ENCODE results near the gene MRPL53.
A peak's percentile ranks its signal among the peaks of the same experiment; 100 is the strongest.

The MRPL53 gene

GRCh38 chr2:74472086-74472944 is at the start of gene MRPL53:
TSS of gene MRPL53 (minus strand) at chr2:74472680. CDS start at chr2:74472660, 20 bp downstream.
- H3K27ac ChIP-seq (ENCODE audit: low read depth, low read length), result peak within 1 kb of the TSS; percentile 95
- H3K36me3 ChIP-seq (ENCODE audit: control insufficient read depth, insufficient read depth, low read length), result peaks cover 22% of the 10 kb centered on the region
- H3K9ac ChIP-seq (ENCODE audit: low read depth, low read length), result peak within 1 kb of the TSS; percentile 81
- peaks cover 10% of the 10 kb centered on the region; the same call in 1 of the 2 replicates for H3K4me1 ChIP-seq (ENCODE audit: control insufficient read depth, insufficient read depth, low read length)
- peak within 1 kb of the TSS; percentile 99 for H3K4me3 ChIP-seq (ENCODE audit: low read depth, low read length)
- H3K9me3 ChIP-seq (ENCODE audit: control insufficient read depth, insufficient read depth, low read length), result no peaks in the 10 kb centered on the region
- no peaks in the 10 kb centered on the region for H3K27me3 ChIP-seq (ENCODE audit: control insufficient read depth, insufficient read depth, low read length)

DNA sequence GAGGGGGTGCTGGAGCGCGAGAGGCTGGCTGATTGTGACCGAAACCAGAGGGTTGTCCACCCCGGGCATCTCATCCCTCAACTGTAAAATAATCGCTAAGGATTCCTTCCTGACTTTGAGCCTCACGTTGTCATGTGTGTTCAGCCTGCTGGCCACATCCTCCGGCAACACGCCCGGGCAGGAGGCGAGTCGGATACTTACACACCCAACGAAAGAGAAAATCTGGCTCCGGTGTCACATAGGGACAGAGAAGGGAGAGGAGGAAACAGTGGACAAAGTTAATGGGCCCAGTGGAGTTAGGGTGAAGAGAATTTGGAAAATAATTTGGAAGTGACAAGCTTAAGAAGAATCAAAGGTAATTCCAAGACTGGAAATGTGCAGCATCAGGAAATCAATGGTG is 44.2 kb upstream of the MRPL53 start:
- no peak overlapping the region for H3K4me3 ChIP-seq (ENCODE audit: low read depth, low read length)
- peaks cover 7% of the 10 kb centered on the region for H3K9me3 ChIP-seq (ENCODE audit: control insufficient read depth, insufficient read depth, low read length)
- no peak overlapping the region for H3K27ac ChIP-seq (ENCODE audit: low read depth, low read length)
- H3K36me3 ChIP-seq (ENCODE audit: control insufficient read depth, insufficient read depth, low read length), result no peaks in the 10 kb centered on the region
- H3K4me1 ChIP-seq (ENCODE audit: control insufficient read depth, insufficient read depth, low read length), result peaks cover 7% of the 10 kb centered on the region
- H3K27me3 ChIP-seq (ENCODE audit: control insufficient read depth, insufficient read depth, low read length), result peaks cover 88% of the 10 kb centered on the region
- H3K9ac ChIP-seq (ENCODE audit: low read depth, low read length), result no peak overlapping the region

DNA sequence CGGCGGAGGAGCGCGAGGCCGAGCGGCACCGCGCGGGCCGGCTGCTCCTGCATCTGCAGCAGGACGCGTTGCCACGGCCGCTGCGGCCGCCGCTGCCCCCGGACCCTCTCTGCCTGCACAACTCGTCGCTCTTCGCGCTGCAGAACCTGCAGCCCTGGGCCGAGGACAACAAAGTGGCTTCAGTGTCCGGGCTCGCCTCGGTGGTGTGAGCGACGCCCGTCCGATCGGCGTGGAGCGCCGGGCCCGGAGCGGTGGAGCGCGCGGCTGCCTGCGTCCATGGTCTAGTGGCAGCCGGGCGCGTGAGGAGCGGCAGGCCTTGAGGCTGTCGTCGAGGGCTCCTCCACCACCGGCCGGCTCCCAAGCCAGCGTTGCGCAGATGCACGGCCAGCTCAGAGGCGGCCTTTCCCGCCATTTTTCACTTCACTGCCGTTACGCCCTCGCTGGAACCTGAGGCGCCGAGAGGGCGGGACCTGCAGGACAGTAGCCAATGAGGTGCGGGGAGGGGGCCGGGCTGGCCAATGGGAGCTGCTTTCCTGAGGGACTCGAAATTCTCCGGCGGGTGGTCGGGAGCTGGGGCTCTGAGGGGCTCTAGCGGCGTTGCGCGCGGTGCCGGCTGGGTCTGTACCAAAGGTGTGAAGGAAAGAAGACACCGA is 43.6 kb upstream of the MRPL53 start:
- H3K4me1 ChIP-seq (ENCODE audit: control insufficient read depth, insufficient read depth, low read length), result peaks cover 7% of the 10 kb centered on the region
- peaks cover 94% of the 10 kb centered on the region for H3K27me3 ChIP-seq (ENCODE audit: control insufficient read depth, insufficient read depth, low read length)
- H3K9ac ChIP-seq (ENCODE audit: low read depth, low read length), result no peak overlapping the region
- peak overlapping the region; percentile 28; the same call in 1 of the 2 replicates for H3K4me3 ChIP-seq (ENCODE audit: low read depth, low read length)
- no peak overlapping the region for H3K27ac ChIP-seq (ENCODE audit: low read depth, low read length)
- H3K36me3 ChIP-seq (ENCODE audit: control insufficient read depth, insufficient read depth, low read length), result no peaks in the 10 kb centered on the region
- peaks cover 7% of the 10 kb centered on the region for H3K9me3 ChIP-seq (ENCODE audit: control insufficient read depth, insufficient read depth, low read length)

DNA sequence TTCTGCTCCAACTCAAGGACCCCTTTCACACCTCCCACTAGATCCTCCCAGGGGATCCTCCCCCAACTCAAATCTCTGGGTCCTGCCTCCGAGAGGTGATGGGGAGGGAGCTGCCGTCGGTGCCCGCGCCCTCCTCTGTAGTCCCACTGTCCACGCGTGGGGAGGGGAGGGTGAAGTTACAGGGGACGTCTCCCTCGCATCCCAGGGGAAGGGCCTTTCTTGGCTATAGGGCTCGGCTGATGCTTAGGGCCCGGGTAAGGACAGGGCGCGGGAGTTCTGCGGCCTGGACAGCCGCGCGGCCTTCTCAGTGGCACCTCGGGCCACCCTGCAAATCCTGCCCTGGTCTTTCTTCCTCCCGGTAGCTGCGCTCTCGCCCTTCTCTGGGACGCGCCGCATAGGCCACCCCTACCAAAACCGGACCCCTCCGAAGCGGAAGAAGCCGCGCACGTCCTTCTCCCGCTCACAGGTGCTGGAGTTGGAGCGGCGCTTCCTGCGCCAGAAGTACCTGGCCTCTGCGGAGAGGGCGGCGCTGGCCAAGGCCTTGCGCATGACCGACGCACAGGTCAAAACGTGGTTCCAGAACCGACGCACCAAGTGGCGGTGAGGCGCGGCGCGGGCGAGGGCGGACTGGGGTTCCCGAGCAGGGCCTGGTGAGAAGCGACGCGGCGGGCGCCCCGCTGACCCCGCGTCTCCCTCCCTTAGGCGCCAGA is 42.9 kb upstream of the MRPL53 start:
- H3K36me3 ChIP-seq (ENCODE audit: control insufficient read depth, insufficient read depth, low read length), result no peaks in the 10 kb centered on the region
- H3K4me1 ChIP-seq (ENCODE audit: control insufficient read depth, insufficient read depth, low read length), result peaks cover 7% of the 10 kb centered on the region
- H3K4me3 ChIP-seq (ENCODE audit: low read depth, low read length), result peak overlapping the region; percentile 28; the same call in 1 of the 2 replicates
- peaks cover 100% of the 10 kb centered on the region for H3K27me3 ChIP-seq (ENCODE audit: control insufficient read depth, insufficient read depth, low read length)
- no peak overlapping the region for H3K27ac ChIP-seq (ENCODE audit: low read depth, low read length)
- no peak overlapping the region for H3K9ac ChIP-seq (ENCODE audit: low read depth, low read length)
- H3K9me3 ChIP-seq (ENCODE audit: control insufficient read depth, insufficient read depth, low read length), result peaks cover 7% of the 10 kb centered on the region

DNA sequence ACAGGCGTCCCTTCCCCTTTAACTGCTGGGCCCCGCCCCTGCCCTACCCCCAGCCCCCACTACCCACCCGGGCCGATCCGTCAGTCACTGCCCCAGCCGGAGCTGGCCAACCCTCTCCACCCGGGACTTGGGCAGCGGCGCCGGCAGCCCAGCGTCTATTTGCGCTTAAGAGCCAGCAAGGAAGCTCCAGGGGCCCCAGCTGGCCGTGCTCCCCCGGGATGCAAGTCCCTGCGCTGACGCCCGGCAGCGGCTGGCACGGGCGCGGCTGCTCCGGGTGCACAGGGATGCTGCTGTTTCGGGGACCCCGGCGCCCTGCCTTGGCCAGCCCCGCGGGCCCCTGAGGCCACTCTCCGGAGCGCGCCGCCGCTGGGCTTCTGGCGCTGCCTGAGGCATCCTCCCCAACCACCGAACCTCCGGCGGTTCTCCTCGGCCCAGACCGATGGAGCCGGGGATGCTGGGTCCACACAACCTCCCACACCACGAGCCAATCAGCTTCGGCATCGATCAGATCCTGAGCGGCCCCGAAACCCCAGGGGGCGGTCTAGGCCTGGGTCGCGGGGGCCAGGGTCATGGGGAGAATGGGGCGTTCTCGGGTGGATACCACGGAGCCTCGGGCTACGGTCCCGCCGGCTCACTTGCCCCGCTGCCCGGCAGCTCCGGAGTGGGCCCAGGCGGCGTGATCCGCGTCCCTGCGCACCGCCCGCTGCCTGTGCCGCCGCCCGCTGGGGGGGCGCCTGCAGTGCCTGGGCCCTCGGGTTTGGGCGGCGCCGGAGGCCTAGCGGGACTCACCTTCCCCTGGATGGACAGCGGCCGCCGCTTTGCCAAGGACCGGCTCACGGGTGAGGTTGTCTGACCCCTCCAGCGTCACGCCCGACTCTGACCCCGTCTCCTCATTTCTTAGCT is 42.1 kb upstream of the MRPL53 start, which contains the start of gene TLX2:
Gene TLX2 (plus strand): TSS at position 83 of the 903 bp plus-strand sequence. CDS start 357 bp downstream, at position 440.
- no peaks in the 10 kb centered on the region for H3K36me3 ChIP-seq (ENCODE audit: control insufficient read depth, insufficient read depth, low read length)
- peak within 1 kb of the TSS; percentile 57 for H3K4me3 ChIP-seq (ENCODE audit: low read depth, low read length)
- peaks cover 100% of the 10 kb centered on the region for H3K27me3 ChIP-seq (ENCODE audit: control insufficient read depth, insufficient read depth, low read length)
- peaks cover 7% of the 10 kb centered on the region for H3K9me3 ChIP-seq (ENCODE audit: control insufficient read depth, insufficient read depth, low read length)
- no peak within 1 kb of the TSS for H3K27ac ChIP-seq (ENCODE audit: low read depth, low read length)
- H3K4me1 ChIP-seq (ENCODE audit: control insufficient read depth, insufficient read depth, low read length), result peaks cover 7% of the 10 kb centered on the region
- no peak within 1 kb of the TSS for H3K9ac ChIP-seq (ENCODE audit: low read depth, low read length)

- H3K4me3 ChIP-seq (ENCODE audit: low read depth, low read length), result peak overlapping the region; percentile 57
- H3K27ac ChIP-seq (ENCODE audit: low read depth, low read length), result no peak overlapping the region
- H3K36me3 ChIP-seq (ENCODE audit: control insufficient read depth, insufficient read depth, low read length), result no peaks in the 10 kb centered on the region
- H3K27me3 ChIP-seq (ENCODE audit: control insufficient read depth, insufficient read depth, low read length), result peaks cover 100% of the 10 kb centered on the region
- H3K9ac ChIP-seq (ENCODE audit: low read depth, low read length), result no peak overlapping the region
- peaks cover 7% of the 10 kb centered on the region for H3K9me3 ChIP-seq (ENCODE audit: control insufficient read depth, insufficient read depth, low read length)
- H3K4me1 ChIP-seq (ENCODE audit: control insufficient read depth, insufficient read depth, low read length), result peaks cover 8% of the 10 kb centered on the region
Observed at GRCh38 chr2:74513605-74514367, 41.3 kb upstream of the MRPL53 start.

- peaks cover 13% of the 10 kb centered on the region for H3K4me1 ChIP-seq (ENCODE audit: control insufficient read depth, insufficient read depth, low read length)
- no peaks in the 10 kb centered on the region for H3K36me3 ChIP-seq (ENCODE audit: control insufficient read depth, insufficient read depth, low read length)
- no peak overlapping the region for H3K27ac ChIP-seq (ENCODE audit: low read depth, low read length)
- H3K9me3 ChIP-seq (ENCODE audit: control insufficient read depth, insufficient read depth, low read length), result peaks cover 7% of the 10 kb centered on the region
- H3K27me3 ChIP-seq (ENCODE audit: control insufficient read depth, insufficient read depth, low read length), result peaks cover 96% of the 10 kb centered on the region
- H3K4me3 ChIP-seq (ENCODE audit: low read depth, low read length), result peak overlapping the region; percentile 57
- no peak overlapping the region for H3K9ac ChIP-seq (ENCODE audit: low read depth, low read length)
Observed at GRCh38 chr2:74512744-74513604, 40.5 kb upstream of the MRPL53 start.

GRCh38 chr2:74511104-74511989 is 38.9 kb upstream of the MRPL53 start:
- no peak overlapping the region for H3K4me3 ChIP-seq (ENCODE audit: low read depth, low read length)
- H3K9me3 ChIP-seq (ENCODE audit: control insufficient read depth, insufficient read depth, low read length), result no peaks in the 10 kb centered on the region; the same call in 1 of the 2 replicates
- no peak overlapping the region for H3K9ac ChIP-seq (ENCODE audit: low read depth, low read length)
- peaks cover 19% of the 10 kb centered on the region for H3K4me1 ChIP-seq (ENCODE audit: control insufficient read depth, insufficient read depth, low read length)
- H3K27ac ChIP-seq (ENCODE audit: low read depth, low read length), result no peak overlapping the region
- H3K27me3 ChIP-seq (ENCODE audit: control insufficient read depth, insufficient read depth, low read length), result peaks cover 80% of the 10 kb centered on the region
- H3K36me3 ChIP-seq (ENCODE audit: control insufficient read depth, insufficient read depth, low read length), result no peaks in the 10 kb centered on the region

Data from HUES48 (cell line).